ENCODE results near the gene NT5E. TPM values are rescaled to one million over a fixed set of nuclear protein-coding genes. Genes with fewer than 3 reads are reported as not detected.

NT5E gene
- total and polyA plus RNA-seq, 4 donors: 13.5 to 51.5 (median 34.1) TPM

DNA sequence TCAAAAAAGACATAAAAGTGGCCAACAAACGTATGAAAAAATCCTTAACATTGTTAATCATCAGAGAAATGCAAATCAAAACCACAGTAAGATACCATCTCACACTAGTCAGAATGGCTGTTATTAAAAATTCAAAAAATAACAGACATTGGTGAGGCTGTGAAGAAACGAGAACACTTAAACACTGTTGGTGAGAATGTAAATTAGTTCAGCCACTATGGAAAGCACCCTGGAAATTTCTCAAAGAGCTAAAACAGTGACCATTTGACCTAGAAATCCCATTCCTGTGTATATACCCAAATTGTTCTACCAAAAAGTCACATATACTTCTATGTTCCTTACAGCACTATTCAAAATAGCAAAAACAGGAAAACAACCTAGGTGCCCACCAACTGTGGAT is 24.9 kb upstream of the NT5E start (continued):
- TF ChIP-seq RXRA (IDR thresholded peaks at IDR 0.05) (no peak), TAF1 (conservative IDR thresholded peaks at IDR 0.05) (no peak), NR2F2 (IDR thresholded peaks at IDR 0.05) (no peak), FOXA1 (IDR thresholded peaks at IDR 0.05) (no peak)

DNA sequence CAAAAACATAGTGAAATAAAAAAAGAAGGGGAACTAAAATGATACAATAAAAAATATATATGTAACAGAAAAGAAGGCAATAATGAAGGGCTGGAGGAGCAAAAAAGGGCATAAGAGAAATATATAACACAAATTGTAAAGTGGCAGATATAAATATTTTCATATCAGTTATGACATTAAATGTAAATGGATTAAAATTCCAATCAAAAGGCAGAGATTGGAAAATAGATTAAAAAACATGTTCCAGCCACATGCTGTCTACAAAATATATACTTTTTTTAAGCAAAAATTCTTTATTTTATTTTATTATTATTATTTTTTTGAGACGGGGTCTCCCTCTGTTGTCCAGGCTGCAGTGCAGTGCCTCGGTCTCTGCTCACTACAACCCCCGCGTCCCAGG is 23.9 kb upstream of the NT5E start:
- H3K4me1 ChIP-seq (ENCODE audit: control insufficient read depth in 4 of 4, insufficient read depth in 4 of 4, low read length in 3 of 4): no peaks in the 10 kb centered on the region
- 96% methylated on average over 4 of the region's 4 CpGs for WGBS
- no peak for DNase-seq (ENCODE audit: low spot score)

DNA sequence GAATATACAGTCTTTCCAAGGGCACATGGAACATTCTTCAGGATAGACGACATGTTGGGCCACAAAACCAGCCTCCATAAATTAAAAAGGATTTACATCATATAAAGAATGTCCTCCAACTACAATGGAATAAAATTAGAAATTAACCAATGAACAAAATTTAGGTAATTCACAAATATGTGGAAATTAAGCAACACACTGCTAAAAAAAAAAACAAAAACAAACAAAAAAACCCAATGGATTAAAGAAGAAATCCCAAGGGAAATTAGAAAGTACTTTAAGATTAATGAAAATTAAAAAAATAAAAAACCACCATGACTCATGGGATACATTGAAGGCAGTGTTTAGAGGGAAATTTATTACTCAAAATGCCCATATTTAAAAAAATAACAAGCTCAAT is 21.4 kb upstream of the NT5E start:
- H3K9ac ChIP-seq (ENCODE audit: low read depth in 1 of 2, low read length in 2 of 2): no peak overlapping the region
- no peaks in the 10 kb centered on the region for H3K9me3 ChIP-seq (ENCODE audit: control insufficient read depth in 4 of 4, low read length in 3 of 4)
- H3K36me3 ChIP-seq (ENCODE audit: control insufficient read depth in 4 of 4, insufficient read depth in 3 of 4, low read depth in 1 of 4, low read length in 3 of 4): no peaks in the 10 kb centered on the region
- H3K27me3 ChIP-seq (ENCODE audit: control insufficient read depth in 4 of 4, insufficient read depth in 4 of 4, low read length in 3 of 4): no peaks in the 10 kb centered on the region
- no peak for DNase-seq (ENCODE audit: low spot score)
- no peaks in the 10 kb centered on the region for H3K4me1 ChIP-seq (ENCODE audit: control insufficient read depth in 4 of 4, insufficient read depth in 4 of 4, low read length in 3 of 4)
- TF ChIP-seq GABPA (IDR thresholded peaks at IDR 0.05 in 1 of 2, conservative IDR thresholded peaks at IDR 0.05 in 1 of 2): no peak
- H3K4me3 ChIP-seq (ENCODE audit: low read depth in 1 of 3, low read length in 3 of 3): no peak overlapping the region
- H3K27ac ChIP-seq (ENCODE audit: low read depth in 1 of 2, low read length in 2 of 2): no peak overlapping the region
- WGBS: 94% methylated on average over 1 of the region's 1 CpG

More for the DNA sequence above, 23.9 kb upstream of the NT5E start:
- Histone ChIP-seq H3K27me3 (ENCODE audit: control insufficient read depth in 4 of 4, insufficient read depth in 4 of 4, low read length in 3 of 4) (no peaks in the 10 kb centered on the region), H3K9ac (ENCODE audit: low read depth in 1 of 2, low read length in 2 of 2) (no peak overlapping the region), H3K36me3 (ENCODE audit: control insufficient read depth in 4 of 4, insufficient read depth in 3 of 4, low read depth in 1 of 4, low read length in 3 of 4) (no peaks in the 10 kb centered on the region), H3K4me3 (ENCODE audit: low read depth in 1 of 3, low read length in 3 of 3) (no peak overlapping the region), H3K27ac (ENCODE audit: low read depth in 1 of 2, low read length in 2 of 2) (no peak overlapping the region), H3K9me3 (ENCODE audit: control insufficient read depth in 4 of 4, low read length in 3 of 4) (no peaks in the 10 kb centered on the region)
- TF ChIP-seq RAD21 (IDR thresholded peaks at IDR 0.05) (no peak), HNF4G (IDR thresholded peaks at IDR 0.05) (no peak), TAF1 (conservative IDR thresholded peaks at IDR 0.05) (no peak), RXRA (IDR thresholded peaks at IDR 0.05) (no peak), YY1 (IDR thresholded peaks at IDR 0.05) (no peak), FOXA1 (IDR thresholded peaks at IDR 0.05) (no peak), JUND (IDR thresholded peaks at IDR 0.05) (no peak), NR2F2 (IDR thresholded peaks at IDR 0.05) (no peak), MAX (IDR thresholded peaks at IDR 0.05) (no peak), HNF4A (conservative IDR thresholded peaks at IDR 0.05) (no peak), SP1 (IDR thresholded peaks at IDR 0.05) (no peak), GABPA (IDR thresholded peaks at IDR 0.05 in 1 of 2, conservative IDR thresholded peaks at IDR 0.05 in 1 of 2) (no peak), FOXA2 (IDR thresholded peaks at IDR 0.05) (no peak), EGR1 (IDR thresholded peaks at IDR 0.05; ENCODE audit: low read depth in 2 of 2) (no peak)
- TF ChIP-seq, protein P1, sequence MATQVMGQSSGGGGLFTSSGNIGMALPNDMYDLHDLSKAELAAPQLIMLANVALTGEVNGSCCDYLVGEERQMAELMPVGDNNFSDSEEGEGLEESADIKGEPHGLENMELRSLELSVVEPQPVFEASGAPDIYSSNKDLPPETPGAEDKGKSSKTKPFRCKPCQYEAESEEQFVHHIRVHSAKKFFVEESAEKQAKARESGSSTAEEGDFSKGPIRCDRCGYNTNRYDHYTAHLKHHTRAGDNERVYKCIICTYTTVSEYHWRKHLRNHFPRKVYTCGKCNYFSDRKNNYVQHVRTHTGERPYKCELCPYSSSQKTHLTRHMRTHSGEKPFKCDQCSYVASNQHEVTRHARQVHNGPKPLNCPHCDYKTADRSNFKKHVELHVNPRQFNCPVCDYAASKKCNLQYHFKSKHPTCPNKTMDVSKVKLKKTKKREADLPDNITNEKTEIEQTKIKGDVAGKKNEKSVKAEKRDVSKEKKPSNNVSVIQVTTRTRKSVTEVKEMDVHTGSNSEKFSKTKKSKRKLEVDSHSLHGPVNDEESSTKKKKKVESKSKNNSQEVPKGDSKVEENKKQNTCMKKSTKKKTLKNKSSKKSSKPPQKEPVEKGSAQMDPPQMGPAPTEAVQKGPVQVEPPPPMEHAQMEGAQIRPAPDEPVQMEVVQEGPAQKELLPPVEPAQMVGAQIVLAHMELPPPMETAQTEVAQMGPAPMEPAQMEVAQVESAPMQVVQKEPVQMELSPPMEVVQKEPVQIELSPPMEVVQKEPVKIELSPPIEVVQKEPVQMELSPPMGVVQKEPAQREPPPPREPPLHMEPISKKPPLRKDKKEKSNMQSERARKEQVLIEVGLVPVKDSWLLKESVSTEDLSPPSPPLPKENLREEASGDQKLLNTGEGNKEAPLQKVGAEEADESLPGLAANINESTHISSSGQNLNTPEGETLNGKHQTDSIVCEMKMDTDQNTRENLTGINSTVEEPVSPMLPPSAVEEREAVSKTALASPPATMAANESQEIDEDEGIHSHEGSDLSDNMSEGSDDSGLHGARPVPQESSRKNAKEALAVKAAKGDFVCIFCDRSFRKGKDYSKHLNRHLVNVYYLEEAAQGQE (IDR thresholded peaks at IDR 0.05): no peak
- TF ChIP-seq, protein P2, sequence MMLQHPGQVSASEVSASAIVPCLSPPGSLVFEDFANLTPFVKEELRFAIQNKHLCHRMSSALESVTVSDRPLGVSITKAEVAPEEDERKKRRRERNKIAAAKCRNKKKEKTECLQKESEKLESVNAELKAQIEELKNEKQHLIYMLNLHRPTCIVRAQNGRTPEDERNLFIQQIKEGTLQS (IDR thresholded peaks at IDR 0.05): no peak
- TF ChIP-seq, protein P3, sequence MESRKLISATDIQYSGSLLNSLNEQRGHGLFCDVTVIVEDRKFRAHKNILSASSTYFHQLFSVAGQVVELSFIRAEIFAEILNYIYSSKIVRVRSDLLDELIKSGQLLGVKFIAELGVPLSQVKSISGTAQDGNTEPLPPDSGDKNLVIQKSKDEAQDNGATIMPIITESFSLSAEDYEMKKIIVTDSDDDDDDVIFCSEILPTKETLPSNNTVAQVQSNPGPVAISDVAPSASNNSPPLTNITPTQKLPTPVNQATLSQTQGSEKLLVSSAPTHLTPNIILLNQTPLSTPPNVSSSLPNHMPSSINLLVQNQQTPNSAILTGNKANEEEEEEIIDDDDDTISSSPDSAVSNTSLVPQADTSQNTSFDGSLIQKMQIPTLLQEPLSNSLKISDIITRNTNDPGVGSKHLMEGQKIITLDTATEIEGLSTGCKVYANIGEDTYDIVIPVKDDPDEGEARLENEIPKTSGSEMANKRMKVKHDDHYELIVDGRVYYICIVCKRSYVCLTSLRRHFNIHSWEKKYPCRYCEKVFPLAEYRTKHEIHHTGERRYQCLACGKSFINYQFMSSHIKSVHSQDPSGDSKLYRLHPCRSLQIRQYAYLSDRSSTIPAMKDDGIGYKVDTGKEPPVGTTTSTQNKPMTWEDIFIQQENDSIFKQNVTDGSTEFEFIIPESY (IDR thresholded peaks at IDR 0.05): no peak
